Endometrial microvascular endothelial cells (primary cell): Measurements from ENCODE around the gene DLX1. TPM values are rescaled to one million over a fixed set of nuclear protein-coding genes. Genes with fewer than 3 reads are reported as not detected.
"Not testable (repeated sequence)": the region's sequence is repeated elsewhere in the genome, so short reads cannot be mapped to it uniquely, and the experiment has no call there.

Source experiments
- in situ Hi-C: cut with HindIII; loops from 2 replicates; pipeline ENCODE4 v1.10.0; 2017; ENCODE audit warnings: low sequenced_read_pairs, low pct_unique_long_range_greater_than_20kb; ENCODE audit errors: inconsistent ontology term
- total RNA-seq: library from RNA; depleted of rRNA; stranded (reverse); fragments of >200 nt; gene quantifications from one replicate; pipeline ENCODE4 v1.2.3, GENCODE V29; 2015; ENCODE audit errors: inconsistent ontology term

The DLX1 gene
- total RNA-seq, 1 donor from 2014 or later = not detected

DNA sequence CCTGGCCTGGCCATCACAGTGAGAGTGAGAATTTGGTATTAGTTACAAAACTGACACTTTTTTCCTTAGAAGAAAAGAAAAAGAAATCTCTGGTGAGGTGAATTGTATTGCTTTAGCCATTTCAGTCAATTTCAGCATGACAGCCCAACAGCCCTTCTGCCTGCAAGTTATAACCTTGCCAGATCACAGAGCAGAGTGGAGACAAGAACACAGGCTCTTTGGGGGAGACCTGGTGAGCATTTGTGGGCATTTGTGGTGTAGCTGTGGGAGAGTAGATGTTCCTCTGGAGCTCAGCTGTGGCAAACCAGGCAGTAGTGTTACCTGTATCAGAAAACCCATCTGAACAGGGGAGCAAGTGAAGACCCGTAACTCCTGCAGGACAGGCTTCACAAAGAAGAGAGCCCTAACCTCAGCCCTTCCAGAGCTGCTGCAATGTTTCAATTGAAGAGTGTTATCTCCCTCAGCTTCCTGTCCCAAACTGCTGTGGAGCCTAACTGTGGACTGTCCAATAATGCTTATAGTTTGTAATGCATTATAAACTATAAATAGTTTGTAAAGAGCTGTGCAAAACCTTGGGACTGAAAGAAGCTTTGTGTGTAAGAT is 22.8 kb upstream of the DLX1 start:
- in situ Hi-C loops = no loop called here

- in situ Hi-C loops = no loop called here
Observed at GRCh38 chr2:172063446-172063845, 21.9 kb upstream of the DLX1 start.

- in situ Hi-C loops = no loop called here
Observed at GRCh38 chr2:172065111-172065510, 20.2 kb upstream of the DLX1 start.

DNA sequence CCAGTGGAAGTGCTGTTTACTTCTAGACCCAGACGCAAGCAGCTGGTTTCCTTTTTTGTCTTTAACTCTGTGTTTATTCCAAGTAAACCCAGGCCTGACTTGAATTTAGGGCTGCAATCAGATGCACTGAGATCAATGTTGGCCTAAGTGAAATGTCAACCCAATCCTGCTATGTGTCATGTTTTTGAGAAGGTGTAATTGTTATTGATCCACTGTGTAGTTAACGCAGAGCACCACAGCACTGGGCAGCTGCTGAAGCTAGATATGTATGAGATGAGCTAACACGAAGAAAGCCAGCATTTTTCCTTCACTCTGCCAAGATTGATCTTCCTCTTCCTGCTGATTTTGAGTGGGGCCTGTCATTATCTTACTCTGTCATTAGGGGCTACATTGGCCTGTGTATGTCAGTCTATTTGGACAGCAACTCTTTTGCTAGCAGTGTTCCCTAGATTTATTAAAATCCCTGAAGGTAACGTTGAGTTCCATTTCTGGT is 18.9 kb upstream of the DLX1 start:
- in situ Hi-C loops = no loop called here

- in situ Hi-C loops = not testable (repeated sequence)
Observed at GRCh38 chr2:172067905-172068304, 17.4 kb upstream of the DLX1 start.

- in situ Hi-C loops = no loop called here
Observed at GRCh38 chr2:172070936-172071335, 14.4 kb upstream of the DLX1 start.

DNA sequence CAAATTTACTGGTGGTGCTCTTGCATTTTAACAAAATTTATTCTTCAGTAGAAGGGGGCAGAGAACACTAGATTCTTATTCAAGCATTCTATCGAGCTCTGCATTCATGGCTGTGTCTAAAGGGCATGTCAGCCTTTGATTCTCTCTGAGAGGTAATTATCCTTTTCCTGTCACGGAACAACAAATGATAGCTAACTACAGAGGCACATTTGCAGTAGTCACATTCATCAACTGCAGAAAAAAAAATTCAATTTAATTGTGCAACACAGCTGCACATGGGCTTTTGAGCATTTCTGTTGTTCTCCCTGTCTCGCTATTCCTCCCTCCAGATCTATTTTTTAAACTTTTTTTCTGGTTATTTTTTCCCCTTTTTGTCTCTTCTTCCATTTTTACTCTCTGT is 13.0 kb upstream of the DLX1 start:
- in situ Hi-C loops = no loop called here

- in situ Hi-C loops = no loop called here
Observed at GRCh38 chr2:172072706-172073105, 12.6 kb upstream of the DLX1 start.

- in situ Hi-C loops = no loop called here
Observed at GRCh38 chr2:172073518-172073917, 11.8 kb upstream of the DLX1 start.

DNA sequence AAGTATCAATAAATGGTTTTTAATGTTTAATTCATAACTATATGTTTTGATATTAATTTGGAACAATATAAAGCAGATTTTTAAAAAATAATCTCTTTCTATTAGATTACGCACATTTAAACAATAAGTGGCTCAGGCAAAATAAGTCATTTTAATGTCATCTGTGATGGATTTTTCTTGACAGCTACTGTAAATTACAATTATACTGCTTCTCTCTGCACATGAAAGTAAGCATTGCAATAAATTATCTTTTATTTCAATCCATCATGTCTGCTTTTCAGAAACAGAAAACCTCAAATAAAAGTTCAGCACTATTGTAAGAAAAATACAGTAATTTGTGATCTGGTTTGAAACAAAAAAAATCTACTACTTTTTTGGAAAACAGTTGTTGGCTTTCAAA is 11.1 kb upstream of the DLX1 start:
- in situ Hi-C loops = no loop called here

GRCh38 chr2:172079416-172079815 is 5.9 kb upstream of the DLX1 start:
- in situ Hi-C loops = no loop called here

- in situ Hi-C loops = no loop called here
Observed at GRCh38 chr2:172079838-172080640, 5.3 kb upstream of the DLX1 start.

GRCh38 chr2:172080641-172081220 is 4.6 kb upstream of the DLX1 start:
- in situ Hi-C loops = no loop called here

- in situ Hi-C loops = no loop called here
Observed at GRCh38 chr2:172081221-172082022, 3.9 kb upstream of the DLX1 start.

DNA sequence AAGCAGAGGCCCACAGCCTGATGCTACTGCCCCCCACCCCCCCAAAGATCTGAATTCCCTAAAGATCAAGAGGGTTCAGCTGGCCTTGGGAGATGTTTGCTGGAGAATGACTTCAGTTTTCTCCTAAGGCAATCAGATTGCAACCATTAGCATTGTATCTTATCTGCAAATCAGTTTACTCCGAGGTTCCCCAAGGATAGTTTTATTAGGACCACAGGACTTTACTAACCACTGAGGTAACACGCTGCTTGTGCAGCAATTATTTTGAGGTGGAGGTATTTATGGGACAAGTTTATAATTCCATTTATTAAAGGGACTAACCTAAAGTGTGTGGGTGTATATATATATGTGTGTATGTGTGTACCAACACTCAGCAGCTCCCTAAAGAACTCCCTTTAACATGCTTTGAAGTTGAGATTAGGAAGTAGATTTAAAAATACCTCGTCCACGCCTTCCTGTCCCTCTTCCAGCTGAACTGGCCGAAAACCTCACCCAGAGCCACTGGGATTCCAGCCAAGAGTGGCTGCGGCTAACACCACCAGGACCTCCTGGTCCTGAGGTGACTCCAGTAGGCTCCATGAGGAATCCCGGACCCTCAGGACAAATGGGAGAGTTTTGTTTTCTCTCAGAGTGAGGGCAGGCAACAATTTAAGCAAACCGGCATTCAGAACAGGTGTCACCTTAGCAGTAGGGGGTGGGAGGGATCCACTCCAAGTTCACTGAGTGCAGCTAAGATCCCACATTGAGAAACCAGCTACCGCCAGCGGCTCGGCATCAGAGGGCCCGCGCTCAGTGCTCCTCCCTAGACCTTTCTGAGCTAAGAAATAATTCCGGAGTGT is 3.0 kb upstream of the DLX1 start:
- in situ Hi-C loops = no loop called here

DNA sequence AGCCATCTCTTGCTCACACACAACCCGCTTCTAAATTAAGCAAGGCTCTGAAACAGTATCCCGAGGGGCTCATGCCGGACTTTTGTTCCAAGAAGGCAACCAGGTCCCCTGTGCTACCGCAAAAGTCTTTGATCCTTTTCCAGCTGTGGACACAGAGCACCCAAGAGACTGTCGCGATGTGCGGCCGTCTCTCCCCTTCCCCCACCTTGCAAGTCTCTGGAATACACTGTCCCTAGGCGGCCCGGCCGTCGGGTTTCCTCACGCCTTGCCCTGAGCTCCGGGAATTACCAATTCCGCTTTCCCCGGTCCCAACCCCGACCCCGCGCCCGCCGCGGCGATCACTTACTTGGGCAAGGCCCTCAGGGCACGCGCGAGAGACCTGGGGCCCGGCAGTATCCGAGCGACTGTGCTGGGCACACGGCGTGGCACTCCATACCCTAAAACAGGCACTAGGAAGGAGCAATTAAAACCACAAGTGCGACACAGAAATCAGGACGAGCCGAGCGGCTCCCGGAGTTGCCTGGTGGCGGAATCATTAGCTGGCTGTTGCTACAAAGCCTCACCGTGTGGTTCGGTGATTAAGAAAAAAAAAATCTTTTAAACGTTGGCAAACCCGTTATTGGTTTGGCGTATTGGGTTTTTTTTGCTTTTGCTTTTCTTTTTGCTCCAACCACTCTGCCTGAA is 2.2 kb upstream of the DLX1 start:
- in situ Hi-C loops = no loop called here

- in situ Hi-C loops = no loop called here
Observed at GRCh38 chr2:172083628-172084394, 1.5 kb upstream of the DLX1 start.

GRCh38 chr2:172084395-172084644 is 987 bp upstream of the DLX1 start:
- in situ Hi-C loops = no loop called here
